ENCODE measurements around the gene P2RX7. TPM values are rescaled to one million over a fixed set of nuclear protein-coding genes. Genes with fewer than 3 reads are reported as not detected.

The P2RX7 gene
- total RNA-seq, 1 experiment from 2014 or later, result not detected

GRCh38 chr12:121166356-121166755 is 33.7 kb downstream of the P2RX7 start:
- intact Hi-C loops (cut with micrococcal nuclease; ENCODE audit: unreplicated experiment), result no loop called here
- no TSS peak for BruUV-seq (replicated peaks)
- Mint-ChIP-seq H3K27ac (ENCODE audit: unreplicated experiment) (no peak overlapping the region), H3K36me3 (ENCODE audit: insufficient read depth, unreplicated experiment) (no peaks in the 10 kb centered on the region), H3K4me3 (ENCODE audit: low read depth, unreplicated experiment) (no peak overlapping the region), H3K4me1 (ENCODE audit: low read depth, unreplicated experiment) (no peaks in the 10 kb centered on the region), H3K9me3 (ENCODE audit: low read depth, unreplicated experiment) (no peaks in the 10 kb centered on the region), H3K27me3 (ENCODE audit: unreplicated experiment) (peaks cover 41% of the 10 kb centered on the region)
- CTCF ChIA-PET, result no interaction called here
- no peak for DNase-seq
- no peak for TF ChIP-seq CTCF (IDR thresholded peaks at IDR 0.05; ENCODE audit: unreplicated experiment)

- BruUV-seq (replicated peaks), result no TSS peak
- DNase-seq, result no peak
- Mint-ChIP-seq H3K27me3 (ENCODE audit: unreplicated experiment) (peaks cover 37% of the 10 kb centered on the region), H3K4me1 (ENCODE audit: low read depth, unreplicated experiment) (no peaks in the 10 kb centered on the region), H3K27ac (ENCODE audit: unreplicated experiment) (no peak overlapping the region), H3K4me3 (ENCODE audit: low read depth, unreplicated experiment) (no peak overlapping the region), H3K9me3 (ENCODE audit: low read depth, unreplicated experiment) (no peaks in the 10 kb centered on the region), H3K36me3 (ENCODE audit: insufficient read depth, unreplicated experiment) (no peaks in the 10 kb centered on the region)
- no peak for TF ChIP-seq CTCF (IDR thresholded peaks at IDR 0.05; ENCODE audit: unreplicated experiment)
- CTCF ChIA-PET, result no interaction called here
- intact Hi-C loops (cut with micrococcal nuclease; ENCODE audit: unreplicated experiment), result no loop called here
These were observed 34.6 kb downstream of the P2RX7 start for GRCh38 chr12:121167232-121167820.

GRCh38 chr12:121167951-121168350 is 35.3 kb downstream of the P2RX7 start:
- Mint-ChIP-seq H3K9me3 (ENCODE audit: low read depth, unreplicated experiment) (no peaks in the 10 kb centered on the region), H3K27me3 (ENCODE audit: unreplicated experiment) (peaks cover 31% of the 10 kb centered on the region)

GRCh38 chr12:121170151-121170550 is 37.5 kb downstream of the P2RX7 start:
- Mint-ChIP-seq H3K27ac (ENCODE audit: unreplicated experiment) (no peak overlapping the region), H3K4me1 (ENCODE audit: low read depth, unreplicated experiment) (no peaks in the 10 kb centered on the region), H3K4me3 (ENCODE audit: low read depth, unreplicated experiment) (no peak overlapping the region), H3K36me3 (ENCODE audit: insufficient read depth, unreplicated experiment) (no peaks in the 10 kb centered on the region), H3K27me3 (ENCODE audit: unreplicated experiment) (peaks cover 19% of the 10 kb centered on the region), H3K9me3 (ENCODE audit: low read depth, unreplicated experiment) (no peaks in the 10 kb centered on the region)
- DNase-seq, result no peak
- BruUV-seq (replicated peaks), result no TSS peak
- intact Hi-C loops (cut with micrococcal nuclease; ENCODE audit: unreplicated experiment), result no loop called here
- TF ChIP-seq CTCF (IDR thresholded peaks at IDR 0.05; ENCODE audit: unreplicated experiment), result no peak
- CTCF ChIA-PET, result no interaction called here

More at GRCh38 chr12:121167951-121168350, 35.3 kb downstream of the P2RX7 start:
- H3K27ac Mint-ChIP-seq (ENCODE audit: unreplicated experiment), result no peak overlapping the region
- no peaks in the 10 kb centered on the region for H3K36me3 Mint-ChIP-seq (ENCODE audit: insufficient read depth, unreplicated experiment)
- DNase-seq, result no peak
- H3K4me3 Mint-ChIP-seq (ENCODE audit: low read depth, unreplicated experiment), result no peak overlapping the region
- no peaks in the 10 kb centered on the region for H3K4me1 Mint-ChIP-seq (ENCODE audit: low read depth, unreplicated experiment)
- intact Hi-C loops (cut with micrococcal nuclease; ENCODE audit: unreplicated experiment), result no loop called here
- CTCF ChIA-PET, result no interaction called here
- no peak for TF ChIP-seq CTCF (IDR thresholded peaks at IDR 0.05; ENCODE audit: unreplicated experiment)
- no TSS peak for BruUV-seq (replicated peaks)

All from Calu3 (cell line).